Ishikawa (cell line): ENCODE data around the gene ZBTB26.
A peak's percentile ranks its signal among the peaks of the same experiment; 100 is the strongest.

Experiments used
- CEBPB ChIP-seq: IDR thresholded peaks from 2 replicates; pipeline ENCODE4 v1.6.1; 2012
- CREB1 ChIP-seq: IDR thresholded peaks from 2 replicates; pipeline ENCODE4 v1.6.1; 2012; ENCODE audit warnings: low read depth
- EGR1 ChIP-seq: IDR thresholded peaks from 2 replicates; pipeline ENCODE4 v1.6.1; 2012
- EP300 ChIP-seq: IDR thresholded peaks from 2 replicates; pipeline ENCODE4 v1.6.1; 2012; ENCODE audit warnings: borderline replicate concordance
- FOXM1 ChIP-seq: IDR thresholded peaks from 2 replicates; pipeline ENCODE4 v1.6.1; 2012; ENCODE audit warnings: low read depth, borderline replicate concordance
- NFIC ChIP-seq: IDR thresholded peaks from 2 replicates; pipeline ENCODE4 v1.6.1; 2012
- RAD21 ChIP-seq: IDR thresholded peaks from 2 replicates; pipeline ENCODE4 v1.6.1; 2012; ENCODE audit warnings: low read depth
- TAF1 ChIP-seq: IDR thresholded peaks from 2 replicates; pipeline ENCODE4 v1.6.1; 2012; ENCODE audit warnings: low read depth, mild to moderate bottlenecking
- TCF12 ChIP-seq: IDR thresholded peaks from 2 replicates; pipeline ENCODE4 v1.6.1; 2012; ENCODE audit warnings: low read depth
- TEAD4 ChIP-seq: IDR thresholded peaks from 2 replicates; pipeline ENCODE4 v1.6.1; 2012
- YY1 ChIP-seq: IDR thresholded peaks from 2 replicates; pipeline ENCODE4 v1.6.1; 2012; ENCODE audit warnings: low read depth
- ZBTB7A ChIP-seq: IDR thresholded peaks from 2 replicates; pipeline ENCODE4 v1.6.1; 2012; ENCODE audit warnings: low read depth
- TF ChIP-seq, protein P1 (sequence below): IDR thresholded peaks from 2 replicates; pipeline ENCODE4 v1.6.1; 2012
- TF ChIP-seq, protein P2 (sequence below): IDR thresholded peaks from 2 replicates; pipeline ENCODE4 v1.6.1; 2012
- TF ChIP-seq, protein P3 (sequence below): IDR thresholded peaks from 2 replicates; pipeline ENCODE4 v1.6.1; 2012; ENCODE audit warnings: low read depth, mild to moderate bottlenecking

Gene ZBTB26

GRCh38 chr9:122946461-122947005, 15.2 kb upstream of the ZBTB26 start:
- TF ChIP-seq YY1 (no peak), ZBTB7A (no peak), CREB1 (no peak), EGR1 (no peak), TEAD4 (no peak), EP300 (no peak), FOXM1 (no peak)

DNA sequence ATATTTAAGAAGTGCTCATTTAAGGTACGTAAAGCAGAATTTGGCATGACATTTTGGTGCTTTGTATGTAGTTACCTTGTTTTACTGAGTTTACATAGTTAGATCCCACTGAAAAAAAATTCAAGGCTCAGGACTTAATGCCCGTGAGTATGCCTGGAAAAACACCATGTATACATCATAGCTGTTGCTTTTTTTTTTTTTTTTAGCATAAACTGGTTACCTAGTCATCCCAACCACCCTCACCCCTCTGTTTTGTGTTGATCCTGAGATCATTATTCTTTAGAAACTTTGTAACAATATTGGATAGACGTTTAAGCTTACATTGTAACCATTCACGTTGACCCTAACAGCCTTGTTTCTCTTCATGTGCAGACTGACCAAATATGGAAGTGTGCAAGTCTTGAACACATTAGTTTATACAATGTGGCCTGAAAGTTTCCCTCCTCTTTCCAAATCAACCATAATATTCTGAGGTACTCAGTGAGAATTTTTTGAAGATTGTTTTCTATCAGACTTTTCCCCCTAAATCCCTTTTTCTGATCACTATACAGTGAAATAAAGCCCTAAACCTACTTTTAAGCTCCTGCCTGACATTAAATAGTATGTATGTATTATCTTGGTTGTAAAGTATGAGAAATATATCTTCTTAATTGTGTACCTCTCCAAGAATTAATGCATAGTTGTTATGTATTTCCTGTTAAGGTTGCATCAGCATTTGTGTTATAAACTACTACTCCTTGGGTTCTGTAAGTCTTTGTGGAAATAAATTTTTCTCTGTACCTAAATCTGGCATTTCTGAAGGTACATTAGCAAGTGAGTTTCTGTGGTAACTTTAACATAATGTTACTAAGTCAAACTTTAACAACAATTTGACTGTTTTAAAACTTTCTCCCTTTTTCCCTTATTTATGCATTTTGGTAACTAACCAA, 13.9 kb upstream of the ZBTB26 start:
- no peak for TF ChIP-seq RAD21
- no peak for TF ChIP-seq TEAD4
- no peak for TF ChIP-seq EGR1
- TF ChIP-seq, protein P1, sequence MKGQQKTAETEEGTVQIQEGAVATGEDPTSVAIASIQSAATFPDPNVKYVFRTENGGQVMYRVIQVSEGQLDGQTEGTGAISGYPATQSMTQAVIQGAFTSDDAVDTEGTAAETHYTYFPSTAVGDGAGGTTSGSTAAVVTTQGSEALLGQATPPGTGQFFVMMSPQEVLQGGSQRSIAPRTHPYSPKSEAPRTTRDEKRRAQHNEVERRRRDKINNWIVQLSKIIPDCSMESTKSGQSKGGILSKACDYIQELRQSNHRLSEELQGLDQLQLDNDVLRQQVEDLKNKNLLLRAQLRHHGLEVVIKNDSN, result no peak
- no peak for TF ChIP-seq FOXM1
- TF ChIP-seq EP300, result no peak
- TF ChIP-seq TAF1, result no peak
- no peak for TF ChIP-seq YY1
- TF ChIP-seq, protein P2, sequence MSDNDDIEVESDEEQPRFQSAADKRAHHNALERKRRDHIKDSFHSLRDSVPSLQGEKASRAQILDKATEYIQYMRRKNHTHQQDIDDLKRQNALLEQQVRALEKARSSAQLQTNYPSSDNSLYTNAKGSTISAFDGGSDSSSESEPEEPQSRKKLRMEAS, result no peak
- no peak for TF ChIP-seq TCF12
- no peak for TF ChIP-seq CREB1
- TF ChIP-seq NFIC, result no peak
- no peak for TF ChIP-seq CEBPB
- TF ChIP-seq, protein P3, sequence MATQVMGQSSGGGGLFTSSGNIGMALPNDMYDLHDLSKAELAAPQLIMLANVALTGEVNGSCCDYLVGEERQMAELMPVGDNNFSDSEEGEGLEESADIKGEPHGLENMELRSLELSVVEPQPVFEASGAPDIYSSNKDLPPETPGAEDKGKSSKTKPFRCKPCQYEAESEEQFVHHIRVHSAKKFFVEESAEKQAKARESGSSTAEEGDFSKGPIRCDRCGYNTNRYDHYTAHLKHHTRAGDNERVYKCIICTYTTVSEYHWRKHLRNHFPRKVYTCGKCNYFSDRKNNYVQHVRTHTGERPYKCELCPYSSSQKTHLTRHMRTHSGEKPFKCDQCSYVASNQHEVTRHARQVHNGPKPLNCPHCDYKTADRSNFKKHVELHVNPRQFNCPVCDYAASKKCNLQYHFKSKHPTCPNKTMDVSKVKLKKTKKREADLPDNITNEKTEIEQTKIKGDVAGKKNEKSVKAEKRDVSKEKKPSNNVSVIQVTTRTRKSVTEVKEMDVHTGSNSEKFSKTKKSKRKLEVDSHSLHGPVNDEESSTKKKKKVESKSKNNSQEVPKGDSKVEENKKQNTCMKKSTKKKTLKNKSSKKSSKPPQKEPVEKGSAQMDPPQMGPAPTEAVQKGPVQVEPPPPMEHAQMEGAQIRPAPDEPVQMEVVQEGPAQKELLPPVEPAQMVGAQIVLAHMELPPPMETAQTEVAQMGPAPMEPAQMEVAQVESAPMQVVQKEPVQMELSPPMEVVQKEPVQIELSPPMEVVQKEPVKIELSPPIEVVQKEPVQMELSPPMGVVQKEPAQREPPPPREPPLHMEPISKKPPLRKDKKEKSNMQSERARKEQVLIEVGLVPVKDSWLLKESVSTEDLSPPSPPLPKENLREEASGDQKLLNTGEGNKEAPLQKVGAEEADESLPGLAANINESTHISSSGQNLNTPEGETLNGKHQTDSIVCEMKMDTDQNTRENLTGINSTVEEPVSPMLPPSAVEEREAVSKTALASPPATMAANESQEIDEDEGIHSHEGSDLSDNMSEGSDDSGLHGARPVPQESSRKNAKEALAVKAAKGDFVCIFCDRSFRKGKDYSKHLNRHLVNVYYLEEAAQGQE, result no peak
- no peak for TF ChIP-seq ZBTB7A

GRCh38 chr9:122941582-122942234, 10.4 kb upstream of the ZBTB26 start:
- TF ChIP-seq YY1, result no peak
- TF ChIP-seq, protein P3, result peak; percentile 62

DNA sequence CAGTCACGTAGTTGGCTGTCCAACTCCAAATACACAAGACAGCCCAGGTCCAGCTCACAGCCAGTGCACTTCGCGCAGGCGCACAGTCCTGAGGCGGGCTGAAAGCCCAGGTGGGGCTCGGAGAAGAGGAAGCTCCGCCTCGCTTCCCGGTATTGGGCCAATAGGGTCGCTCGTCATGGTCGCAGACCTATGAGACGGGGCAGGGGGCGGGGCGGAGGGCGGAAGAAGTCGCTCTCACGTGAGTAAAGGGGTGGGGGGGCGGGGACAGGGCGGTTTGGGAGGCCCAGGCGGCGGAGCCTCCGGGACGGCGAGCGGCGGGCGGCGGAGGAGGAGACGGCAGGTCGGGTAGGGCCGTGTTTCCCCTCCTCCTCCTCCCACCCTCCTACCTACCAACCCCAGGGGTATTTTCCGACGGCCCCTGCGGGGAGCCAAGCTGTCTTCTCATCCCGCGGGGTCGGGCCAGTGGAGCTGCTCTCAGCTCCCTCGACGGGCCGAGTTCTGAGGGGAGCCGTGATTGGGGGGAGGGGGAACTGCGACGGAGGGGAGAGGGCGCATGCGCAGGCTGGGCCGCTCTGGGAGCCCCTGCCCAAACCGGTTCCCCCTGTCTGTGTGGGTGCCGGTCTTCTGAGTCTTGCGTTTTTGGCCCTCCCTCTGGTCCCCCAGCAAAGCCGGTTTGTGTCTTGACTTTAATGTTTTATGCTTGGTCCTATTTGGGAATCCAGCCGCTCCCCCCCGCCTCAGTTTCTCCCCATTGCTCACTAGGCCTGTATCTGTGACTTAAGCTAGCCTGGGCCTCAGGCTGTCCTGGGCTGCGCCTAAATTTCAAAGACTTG, 9.7 kb upstream of the ZBTB26 start, which contains the start of gene RABGAP1:
Gene RABGAP1 (plus strand): TSS at position 272 of the 833 bp plus-strand sequence. CDS start 16,040 bp downstream, outside the sequence.
- no peak for TF ChIP-seq TEAD4
- peak; percentile 16; the same call in 1 of the 2 replicates for TF ChIP-seq EP300
- no peak for TF ChIP-seq CEBPB
- no peak for TF ChIP-seq TCF12
- peak; percentile 12; the same call in 1 of the 2 replicates for TF ChIP-seq EGR1
- TF ChIP-seq NFIC, result no peak
- TF ChIP-seq YY1, result no peak
- no peak for TF ChIP-seq CREB1
- TF ChIP-seq TAF1, result peak; percentile 34; the same call in 1 of the 2 replicates
- TF ChIP-seq, protein P2, result no peak
- TF ChIP-seq FOXM1, result 0 out of 2 replicates have a peak, but pooled peaks have one; percentile 18
- 0 out of 2 replicates have a peak, but pooled peaks have one; percentile 60 for TF ChIP-seq ZBTB7A
- peak; percentile 2; the same call in 1 of the 2 replicates for TF ChIP-seq RAD21
- TF ChIP-seq, protein P3, result no peak
- TF ChIP-seq, protein P1, result peak; percentile 66
